ENCODE results near the gene CDH23.

GRCh38 chr10:71562904-71563303, 166.2 kb downstream of the CDH23 start:
- TF ChIP-seq CTCF (conservative IDR thresholded peaks at IDR 0.05 in 1 of 2, IDR thresholded peaks at IDR 0.05 in 1 of 2; ENCODE audit: extremely low read depth in 1 of 2, insufficient read depth in 1 of 2, low read depth in 1 of 2, low read length in 2 of 2) (no peak), EZH2 (IDR thresholded peaks at IDR 0.05; ENCODE audit: borderline replicate concordance, low read length) (no peak)
